K562 (cell line): Measurements from ENCODE around the gene SLC9B1. TPM values are rescaled to one million over a fixed set of nuclear protein-coding genes. Genes with fewer than 3 reads are reported as not detected.

Source experiments
- ATAC-seq: fragments of 200-7000 bp; cut with Tn5 transposase; 3 replicates; pipeline ENCODE4 v1.9.1; 2020; ENCODE audit warnings: moderate library complexity
- BruUV-seq: library from RNA; stranded (reverse); fragments of 400-500 nt; replicated peaks from 2 replicates; lab custom pipeline; 2021; lab: Mats Ljungman, UMichigan
- CTCF ChIA-PET: fragments of 300-600 bp; formaldehyde crosslinking; extraction: SDS; loops from one replicate; lab custom pipeline; 2021; ENCODE audit warnings: low intra/inter-chr PET ratio; lab: Yijun Ruan, JAX
- POLR2A ChIA-PET: fragments of 300-600, 350-650 bp; sonication (Branson Sonifier 250); formaldehyde crosslinking; extraction: SDS; loops from one replicate; lab custom pipeline; 2021; ENCODE audit warnings: antibody characterized with exemption, inconsistent platforms; lab: Yijun Ruan, JAX
- DNase-seq, 4 experiments: peaks; one replicate each; pipeline versions ENCODE4 v3.0.0 to v3.0.0-alpha.2; 2011 to 2018; ENCODE audit warnings: low spot score in 3 of 4, mixed read lengths in 3 of 4; ENCODE audit errors: extremely low read depth in 1 of 4
- FAIRE-seq: peaks from 2 replicates; lab custom pipeline; 2011; peaks lifted over from hg19 to GRCh38; lab: Jason Lieb, UNC
- H2AFZ ChIP-seq: 2 replicates; pipeline ENCODE4 v1.6.0; 2011; ENCODE audit warnings: low read depth, low read length, control low read depth, inconsistent platforms
- H3K27ac ChIP-seq: fragments of 200-600 bp; 3 replicates; pipeline ENCODE4 v1.8.0; 2011; ENCODE audit warnings: low read depth, mild to moderate bottlenecking, control low read depth, inconsistent platforms, low read length, moderate library complexity, mixed read lengths; ENCODE audit errors: extremely low read depth
- H3K27me3 ChIP-seq, 2 experiments: fragments of 300-600 bp in 1 of 2; 2 replicates in 1 of 2; 3 replicates in 1 of 2; pipeline versions ENCODE4 v1.6.0 to v1.8.0; 2011; ENCODE audit warnings: inconsistent platforms in 2 of 2, low read length in 2 of 2, mild to moderate bottlenecking in 1 of 2, mixed read lengths in 1 of 2, moderate library complexity in 1 of 2; ENCODE audit not compliant: control insufficient read depth in 2 of 2, insufficient read depth in 2 of 2
- H3K36me3 ChIP-seq: fragments of 300-600 bp; 3 replicates; pipeline ENCODE4 v1.8.0; 2011; ENCODE audit warnings: mild to moderate bottlenecking, low read length, inconsistent platforms; ENCODE audit not compliant: control insufficient read depth, insufficient read depth
- H3K4me1 ChIP-seq, 2 experiments: fragments of 200-600 bp in 1 of 2; replicated peaks in 1 of 2; 2 replicates in 1 of 2; 3 replicates in 1 of 2; pipeline versions ENCODE4 v1.5.1 to v1.8.0; 2011; ENCODE audit warnings: inconsistent platforms in 2 of 2, low read length in 2 of 2, mild to moderate bottlenecking in 1 of 2, mixed read lengths in 1 of 2, moderate library complexity in 1 of 2; ENCODE audit not compliant: control insufficient read depth in 2 of 2, insufficient read depth in 2 of 2
- H3K4me2 ChIP-seq: 2 replicates; pipeline ENCODE4 v1.6.1; 2011; ENCODE audit warnings: low read length, control low read depth, inconsistent platforms, mixed read lengths; ENCODE audit not compliant: insufficient read depth
- H3K4me3 ChIP-seq: fragments of 200-600 bp; sonication (generic), shearing (Covaris generic); 2 replicates; pipeline ENCODE4 v1.5.1; 2016; ENCODE audit warnings: control low read depth, inconsistent platforms
- H3K79me2 ChIP-seq: fragments of 200-600 bp; 3 replicates; pipeline ENCODE4 v1.8.0; 2011; ENCODE audit warnings: low read length, inconsistent platforms; ENCODE audit not compliant: control insufficient read depth, insufficient read depth
- H3K9ac ChIP-seq, 2 experiments: 2 replicates each; pipeline versions ENCODE4 v1.6.0 to v1.6.1; 2011; ENCODE audit warnings: low read depth in 2 of 2, low read length in 2 of 2, control low read depth in 1 of 2, inconsistent platforms in 1 of 2, mild to moderate bottlenecking in 1 of 2, mixed read lengths in 1 of 2; ENCODE audit not compliant: insufficient read depth in 1 of 2
- H3K9me1 ChIP-seq: one replicate; pipeline ENCODE4 v1.6.0; 2011; ENCODE audit warnings: inconsistent platforms, mild to moderate bottlenecking, low read length, moderate library complexity; ENCODE audit not compliant: control insufficient read depth, insufficient read depth
- H3K9me3 ChIP-seq: replicated peaks from 2 replicates; pipeline ENCODE4 v1.5.1; 2011; ENCODE audit warnings: low read depth, low read length, inconsistent platforms; ENCODE audit not compliant: control insufficient read depth, insufficient read depth
- H4K20me1 ChIP-seq: replicated peaks from 2 replicates; pipeline ENCODE4 v1.6.1; 2011; ENCODE audit warnings: low read length, inconsistent platforms, mixed read lengths; ENCODE audit not compliant: control insufficient read depth, insufficient read depth
- CBFB ChIP-seq: sonication (generic); formaldehyde crosslinking; IDR thresholded peaks from 2 replicates; pipeline ENCODE4 v1.4.0; 2020; ENCODE audit warnings: mild to moderate bottlenecking, missing genetic modification reagents
- CEBPB ChIP-seq: fragments of 450-650 bp; IDR thresholded peaks from 2 replicates; pipeline ENCODE4 v1.6.1; 2016; ENCODE audit warnings: missing genetic modification characterization, missing compliant biosample characterization
- CEBPG ChIP-seq, 3 experiments: fragments of 200-800 bp in 1 of 3; sonication (Bioruptor generic) in 1 of 3; sonication (generic) in 1 of 3; formaldehyde crosslinking in 1 of 3; IDR thresholded peaks in 2 of 3; conservative IDR thresholded peaks in 1 of 3; 2 replicates each; pipeline versions ENCODE4 v1.6.1 to v1.8.0; 2016 to 2022; ENCODE audit warnings: missing compliant biosample characterization in 2 of 3, missing genetic modification characterization in 2 of 3, mild to moderate bottlenecking in 1 of 3, missing genetic modification reagents in 1 of 3
- KLF10 ChIP-seq: fragments of 250-450 bp; sonication (Bioruptor Pico); IDR thresholded peaks from 2 replicates; pipeline ENCODE4 v1.6.1; 2021; ENCODE audit warnings: matching md5 sums
- MEF2D ChIP-seq: conservative IDR thresholded peaks from 2 replicates; pipeline ENCODE4 v1.6.1; 2016; ENCODE audit warnings: low read depth, missing genetic modification characterization, missing compliant biosample characterization
- WGBS: fragments of 100-300 bp; shearing (Covaris generic); methylation state at CpG from one replicate; pipeline ENCODE4 v1.1.6; 2016; ENCODE audit warnings: low coverage, mixed read lengths; ENCODE audit not compliant: insufficient coverage; ENCODE audit errors: missing lambda C conversion rate; 5-methylcytosine and 5-hydroxymethylcytosine counted together
- in situ Hi-C: fragments of 300-500 bp; cut with MboI; formaldehyde crosslinking; loops from 4 replicates; pipeline ENCODE4 v1.15.0; 2018; ENCODE audit warnings: inconsistent platforms, mixed read lengths
- intact Hi-C: fragments of 100-400 bp; cut with micrococcal nuclease; formaldehyde crosslinking; loops from 2 replicates; pipeline ENCODE4 v1.14.2; 2022
- polyA plus RNA-seq, 8 experiments: library from polyadenylated mRNA; depleted of rRNA in 4 of 8; stranded (reverse) in 5 of 8; unstranded in 3 of 8; fragments of >200 nt; fragmentation: Nextera tagmentation in 2 of 8; fragmentation: Illumina TruSeq in 1 of 8; extraction: Ambion mirVana in 2 of 8; extraction: Trizol in 1 of 8; gene quantifications; 2 replicates each; pipeline versions ENCODE4 v1.2.1 to v1.2.3, GENCODE V29; 2011 to 2014; ENCODE audit warnings: inconsistent platforms in 1 of 8, missing spikeins in 1 of 8
- total RNA-seq, 7 experiments: library from RNA; depleted of rRNA in 6 of 7; stranded (reverse); fragments of >200 nt in 6 of 7; fragmentation: Illumina TruSeq in 2 of 7; extraction: Trizol in 2 of 7; gene quantifications; 2 replicates each; pipeline versions ENCODE4 v1.2.1 to v1.2.3, GENCODE V29; 2011 to 2021; ENCODE audit warnings: low replicate concordance in 1 of 7
- TF ChIP-seq, protein P1 (sequence below): IDR thresholded peaks from 2 replicates; pipeline ENCODE4 v1.6.1; 2012; ENCODE audit warnings: low read depth, low read length, improper control_type of control experiment, borderline replicate concordance

The SLC9B1 gene
- total and polyA plus RNA-seq, 9 of the 15 experiments (the other 6 are each of a cell fraction or from before 2014, with no cell fraction given) = 0.21 to 1.3 (median 0.51) TPM

DNA sequence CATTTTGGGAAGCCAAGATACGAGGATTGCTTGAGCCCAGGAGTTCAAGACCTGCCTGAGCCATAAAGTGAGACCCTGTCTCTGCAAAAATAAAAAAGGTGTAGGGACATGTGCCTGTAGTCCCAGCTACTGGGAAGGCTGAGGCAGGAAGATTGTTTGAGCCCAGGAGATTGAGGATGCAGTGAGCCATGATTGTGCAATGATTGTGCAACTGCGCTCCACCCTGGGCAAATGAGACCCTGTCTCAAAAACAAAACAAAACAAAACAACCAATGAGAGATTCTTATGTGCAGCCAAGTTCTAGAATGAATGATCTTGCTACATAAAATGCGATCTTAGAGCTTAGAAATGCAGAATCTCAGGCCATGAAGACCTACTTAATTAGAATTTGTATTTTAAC lies 34.5 kb upstream of the SLC9B1 start:
- Histone ChIP-seq H3K4me1 (no peaks in the 10 kb centered on the region), H2AFZ (no peak overlapping the region), H3K4me3 (no peak overlapping the region), H3K27ac (no peak overlapping the region), H4K20me1 (no peaks in the 10 kb centered on the region), H3K36me3 (no peaks in the 10 kb centered on the region), H3K9ac (no peak overlapping the region), H3K27me3 (no peaks in the 10 kb centered on the region), H3K9me3 (no peaks in the 10 kb centered on the region), H3K9me1 (no peaks in the 10 kb centered on the region), H3K79me2 (no peaks in the 10 kb centered on the region), H3K4me2 (no peak overlapping the region)
- FAIRE-seq (no peak), ATAC-seq (no peak), DNase-seq (no peak)
- in situ Hi-C loops = no loop called here
- ChIA-PET POLR2A (interaction anchor here (0.7 kb wide), 1 partner anchor 858 kb away, joined by 3 read pairs; no protein-coding TSS in a partner anchor), CTCF (no interaction called here)
- TF ChIP-seq CEBPB (tag) = peak; percentile 82
- TF ChIP-seq CBFB (CRISPR knock-in tag) = no peak
- TF ChIP-seq CEBPG (CRISPR knock-in tag; IDR thresholded peaks at IDR 0.05) = no peak
- TF ChIP-seq CEBPG (tag; conservative IDR thresholded peaks at IDR 0.05 in 1 of 2, IDR thresholded peaks at IDR 0.05 in 1 of 2) = peak in 1 of 2 experiments; percentile 62; a peak in 2 of 4 replicates
- no TSS peak for BruUV-seq
- intact Hi-C loops = no loop called here
- WGBS = 77% methylated on average over 3 of the region's 3 CpGs

DNA sequence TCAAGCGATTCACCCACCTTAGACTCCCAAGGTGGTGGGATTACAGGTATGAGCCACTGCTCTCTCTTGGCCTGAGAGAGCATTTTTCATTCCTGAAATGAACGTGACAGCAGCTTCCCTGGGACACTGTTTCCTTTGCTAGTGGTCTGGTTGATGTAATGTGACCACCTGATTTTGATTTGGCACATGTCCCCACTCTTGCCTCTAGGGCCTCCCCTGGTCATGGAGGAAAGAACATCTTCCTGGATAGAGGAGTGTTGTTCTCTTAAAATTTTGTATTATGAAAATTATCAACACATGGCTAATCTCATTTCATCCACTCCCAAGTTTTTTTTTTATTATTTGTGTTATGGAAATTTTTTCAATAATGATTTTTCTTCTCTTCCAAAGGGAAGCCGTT lies 33.3 kb upstream of the SLC9B1 start:
- Histone ChIP-seq H3K4me2 (no peak overlapping the region), H3K79me2 (no peaks in the 10 kb centered on the region), H2AFZ (no peak overlapping the region), H4K20me1 (no peaks in the 10 kb centered on the region), H3K27ac (no peak overlapping the region), H3K9ac (no peak overlapping the region), H3K4me1 (no peaks in the 10 kb centered on the region), H3K27me3 (no peaks in the 10 kb centered on the region), H3K36me3 (no peaks in the 10 kb centered on the region), H3K4me3 (no peak overlapping the region), H3K9me3 (no peaks in the 10 kb centered on the region), H3K9me1 (no peaks in the 10 kb centered on the region)
- intact Hi-C loops (no loop called here), in situ Hi-C loops (no loop called here)
- WGBS = 25% methylated on average over 3 of the region's 3 CpGs
- POLR2A ChIA-PET = no interaction called here
- BruUV-seq = no TSS peak
- FAIRE-seq (no peak), ATAC-seq (no peak), DNase-seq (no peak)
- TF ChIP-seq MEF2D (tag) (no peak), KLF10 (CRISPR knock-in tag) (no peak)
- TF ChIP-seq, protein P1, sequence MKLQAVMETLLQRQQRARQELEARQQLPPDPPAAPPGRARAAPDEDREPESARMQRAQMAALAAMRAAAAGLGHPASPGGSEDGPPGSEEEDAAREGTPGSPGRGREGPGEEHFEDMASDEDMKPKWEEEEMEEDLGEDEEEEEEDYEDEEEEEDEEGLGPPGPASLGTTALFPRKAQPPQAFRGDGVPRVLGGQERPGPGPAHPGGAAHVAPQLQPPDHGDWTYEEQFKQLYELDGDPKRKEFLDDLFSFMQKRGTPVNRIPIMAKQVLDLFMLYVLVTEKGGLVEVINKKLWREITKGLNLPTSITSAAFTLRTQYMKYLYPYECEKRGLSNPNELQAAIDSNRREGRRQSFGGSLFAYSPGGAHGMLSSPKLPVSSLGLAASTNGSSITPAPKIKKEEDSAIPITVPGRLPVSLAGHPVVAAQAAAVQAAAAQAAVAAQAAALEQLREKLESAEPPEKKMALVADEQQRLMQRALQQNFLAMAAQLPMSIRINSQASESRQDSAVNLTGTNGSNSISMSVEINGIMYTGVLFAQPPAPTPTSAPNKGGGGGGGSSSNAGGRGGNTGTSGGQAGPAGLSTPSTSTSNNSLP = no peak
- CTCF ChIA-PET = no interaction called here
